RPMI8226 (cell line): ENCODE results near the gene EPGN.

Experiments
- DNase-seq: peaks from one replicate; pipeline ENCODE4 v3.0.0-alpha.2; 2015

The EPGN gene

GRCh38 chr4:74344031-74344430, 35.8 kb downstream of the EPGN start:
- DNase-seq = no peak

GRCh38 chr4:74353858-74354257, 45.6 kb downstream of the EPGN start:
- no peak for DNase-seq

- no peak for DNase-seq
These were observed 49.7 kb downstream of the EPGN start for GRCh38 chr4:74357965-74358364.

GRCh38 chr4:74361671-74362070, 53.4 kb downstream of the EPGN start:
- no peak for DNase-seq

GRCh38 chr4:74362347-74362746, 54.1 kb downstream of the EPGN start:
- DNase-seq = no peak

- DNase-seq = no peak
These were observed 56.0 kb downstream of the EPGN start for GRCh38 chr4:74364256-74364651.

GRCh38 chr4:74364652-74365491, 56.6 kb downstream of the EPGN start, which contains the start of gene EREG:
TSS of gene EREG (plus strand) at chr4:74365145. CDS start at chr4:74365309, 164 bp downstream.
- no peak for DNase-seq

- no peak for DNase-seq
These were observed 57.5 kb downstream of the EPGN start for GRCh38 chr4:74365761-74366160.
